Stimulated activated CD8-positive, alpha-beta memory T cell treated with anti-CD3 and anti-CD28 coated beads, Interleukin-7, amount 100 ng/mL, for 1 hour (primary cell): Measurements from ENCODE around the gene MYO18B.

Source experiments
- DNase-seq, 2 donors: peaks; one replicate each; pipeline ENCODE4 v3.0.0-alpha.2; 2020; ENCODE audit warnings: low read depth in 2 of 2

The MYO18B gene

DNA sequence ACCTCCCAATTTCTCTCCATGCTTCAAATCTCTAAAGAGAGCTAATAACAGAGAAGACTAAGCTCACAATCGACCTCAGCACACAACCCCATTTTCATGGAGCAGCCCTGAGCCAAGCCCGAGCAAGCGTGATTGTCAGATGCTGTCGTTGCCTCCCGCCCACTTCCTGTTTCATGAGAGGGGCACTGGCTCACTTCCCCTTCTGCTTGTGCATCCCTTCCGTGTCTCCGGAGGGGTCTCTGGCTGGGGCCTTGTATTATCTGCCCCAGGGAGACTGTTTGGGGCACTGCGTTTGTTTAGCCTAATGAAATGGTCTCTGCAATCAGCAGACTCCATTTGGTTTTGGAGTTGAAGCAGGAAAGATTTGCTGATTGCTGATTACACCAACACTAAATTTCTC, 246.0 kb downstream of the MYO18B start:
- no peak for DNase-seq

DNA sequence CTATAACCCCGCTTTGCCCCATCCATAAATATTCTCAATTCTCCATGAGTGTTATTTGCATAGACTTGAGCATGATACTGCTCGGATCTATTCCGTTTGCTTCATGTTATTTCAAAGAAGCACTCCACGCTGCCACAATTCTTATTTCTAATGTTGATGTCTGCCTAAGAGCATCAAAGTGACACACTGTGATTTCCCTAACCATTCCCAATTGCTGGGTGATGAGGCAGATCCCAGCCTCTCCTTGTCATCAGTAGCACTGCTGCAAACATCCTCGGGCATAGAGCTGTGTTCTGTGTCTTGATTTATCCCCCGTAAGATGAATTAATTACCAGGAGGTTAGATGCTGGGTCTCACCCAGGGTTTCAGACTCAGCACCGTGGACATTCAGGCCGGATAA, 249.0 kb downstream of the MYO18B start:
- DNase-seq, result no peak

DNA sequence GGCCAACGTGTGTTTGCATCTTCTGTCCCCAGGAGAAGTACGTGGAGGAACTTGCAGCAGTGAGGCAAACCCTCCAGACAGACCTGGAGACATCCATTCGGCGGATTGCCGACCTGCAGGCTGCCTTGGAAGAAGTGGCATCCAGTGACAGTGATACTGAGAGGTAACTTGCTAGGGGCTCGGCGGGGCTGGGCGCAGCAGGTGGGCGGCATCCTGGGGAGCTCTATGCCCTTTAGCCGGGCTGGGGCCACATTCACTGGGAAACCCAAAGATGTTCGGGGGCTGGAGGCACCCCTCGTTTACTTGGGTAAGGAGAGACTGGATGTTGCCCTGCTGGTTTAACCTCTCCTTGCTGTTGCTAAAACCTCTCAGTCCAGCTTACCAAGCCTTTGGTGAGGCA, 250.3 kb downstream of the MYO18B start:
- no peak for DNase-seq

DNA sequence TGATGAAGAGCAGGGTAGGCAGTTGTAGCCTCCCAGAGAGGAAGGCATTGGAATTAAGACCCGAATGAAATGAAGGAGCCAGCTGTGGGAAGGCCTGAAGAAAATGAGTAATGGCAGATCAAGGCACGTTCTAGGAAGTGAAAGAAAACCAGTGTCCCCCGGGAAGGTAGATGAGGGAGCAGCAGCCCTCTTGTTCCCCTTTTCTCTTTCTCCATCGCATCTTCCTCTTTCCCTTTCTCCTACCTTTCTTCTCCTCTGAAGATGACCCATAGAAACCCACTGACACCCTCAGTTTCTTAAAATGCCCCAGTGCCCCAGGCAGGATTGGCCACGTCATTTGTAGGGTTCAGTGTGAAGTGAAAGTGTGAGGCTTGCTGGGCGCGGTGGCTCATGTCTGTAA, 254.7 kb downstream of the MYO18B start:
- no peak for DNase-seq

DNA sequence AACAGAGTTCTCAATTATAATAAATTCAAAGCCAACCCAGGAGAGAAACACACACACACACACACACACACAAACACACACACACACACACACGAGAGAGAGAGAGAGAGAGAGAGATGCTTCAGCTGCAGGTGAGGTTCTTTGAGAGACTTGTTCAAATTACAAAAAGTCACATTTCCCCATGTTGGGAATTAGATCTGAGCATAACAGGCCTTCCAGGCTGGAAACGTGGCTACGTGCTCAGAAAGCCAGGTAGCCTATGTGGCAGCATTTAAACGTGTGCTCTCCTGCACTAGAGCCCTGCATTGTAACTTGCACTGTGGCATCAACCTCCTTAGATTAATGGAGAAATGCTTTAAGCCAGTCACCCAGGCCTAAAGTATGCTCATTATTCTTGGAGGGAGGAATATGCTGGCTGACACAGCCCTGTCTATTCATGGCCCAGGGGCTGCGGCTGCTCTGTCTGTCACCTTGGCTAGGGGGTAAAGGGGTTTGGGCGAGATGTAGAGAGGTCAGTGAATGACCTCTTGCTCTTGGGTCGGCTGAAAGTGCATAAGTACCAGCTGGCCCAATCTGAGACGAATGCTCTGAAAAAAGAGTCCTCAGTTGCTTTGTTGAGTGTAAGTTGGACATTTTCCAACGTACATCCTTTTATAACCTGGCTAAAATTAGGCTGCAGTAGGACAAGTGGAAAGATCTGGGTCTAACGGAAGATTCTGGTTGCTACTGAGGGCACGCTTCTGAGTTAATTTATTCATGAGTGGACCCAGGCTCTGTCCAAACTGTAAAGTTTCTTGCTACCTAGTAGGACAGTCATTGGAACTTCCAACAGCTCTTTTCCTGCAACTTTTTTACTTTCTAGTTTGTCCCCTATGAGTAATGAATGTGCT, 256.1 kb downstream of the MYO18B start:
- no peak for DNase-seq

DNA sequence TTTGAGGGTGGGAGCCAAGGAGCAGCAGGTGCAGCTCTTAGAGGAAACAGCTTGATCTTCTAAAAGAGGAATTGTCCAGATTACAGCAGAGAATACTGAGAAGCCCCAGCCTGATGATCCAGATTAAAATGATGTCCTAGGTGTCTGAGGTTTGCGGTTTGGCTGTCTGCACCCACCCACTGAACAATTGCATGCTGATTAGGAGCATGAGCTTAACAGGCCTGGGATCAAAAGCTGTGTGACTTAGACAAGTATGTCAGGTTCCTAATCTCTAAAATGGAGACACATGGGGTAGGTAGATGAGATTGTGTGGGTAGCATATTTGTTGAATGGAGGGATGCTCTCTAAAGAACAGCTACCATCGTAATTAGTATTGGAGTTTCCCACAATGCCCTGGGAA, 260.5 kb downstream of the MYO18B start:
- DNase-seq, result no peak

DNA sequence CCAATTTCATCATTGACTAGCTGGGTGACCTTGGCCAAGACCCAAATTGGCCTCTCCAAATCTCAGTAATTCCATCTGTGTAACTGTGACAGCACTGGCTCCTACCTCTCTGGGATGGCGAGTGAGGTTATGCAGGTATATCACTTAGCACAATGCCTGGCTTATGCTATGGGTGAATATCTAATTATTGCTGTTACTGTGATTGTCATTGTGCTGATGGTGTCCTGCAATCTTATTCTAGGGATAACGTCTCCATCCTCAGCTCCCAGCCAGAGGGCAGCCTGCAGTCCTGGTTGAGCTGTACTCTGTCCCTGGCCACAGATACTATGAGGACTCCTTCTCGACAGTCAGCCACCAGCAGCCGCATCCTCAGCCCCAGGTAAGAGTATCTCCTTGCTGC, 262.5 kb downstream of the MYO18B start:
- DNase-seq, result no peak

DNA sequence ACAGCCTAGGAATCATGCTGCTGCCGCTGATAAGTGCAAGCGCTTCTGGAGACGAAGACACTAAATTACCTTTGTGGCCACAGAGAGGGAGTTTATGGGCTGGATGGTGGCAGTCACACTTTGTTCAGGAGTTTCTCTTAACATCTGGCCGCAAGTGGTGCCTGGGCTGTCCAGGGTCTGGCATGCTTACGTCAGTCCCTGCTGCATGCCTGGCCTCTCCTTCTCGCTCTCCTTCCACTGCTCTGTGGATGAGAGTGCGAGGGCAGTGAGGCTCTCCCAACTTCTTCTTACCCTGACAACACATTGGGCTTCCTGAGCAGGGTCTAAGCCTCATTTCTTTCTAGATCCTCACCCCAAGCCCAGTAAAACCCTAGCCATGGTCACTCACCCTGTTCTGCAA, 266.6 kb downstream of the MYO18B start:
- DNase-seq, result no peak

DNA sequence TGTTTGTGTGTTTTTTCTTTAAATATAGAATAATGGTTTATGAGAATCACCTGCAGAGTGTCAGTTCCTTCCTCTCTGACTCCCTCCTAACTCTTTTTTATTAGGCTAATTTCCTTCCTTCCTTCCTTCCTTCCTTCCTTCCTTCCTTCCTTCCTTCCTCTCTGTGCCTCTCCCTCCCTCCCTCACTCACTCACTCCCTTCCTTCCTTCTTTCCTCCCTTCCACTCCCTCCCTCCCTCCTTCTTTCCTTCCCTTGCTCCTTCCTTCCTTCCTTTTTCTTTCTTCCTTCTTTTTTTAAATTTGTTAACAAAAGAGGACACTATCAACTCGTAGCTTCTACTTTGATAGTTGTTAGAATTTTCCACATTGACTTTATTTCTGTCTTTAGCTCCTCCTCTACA, 274.9 kb downstream of the MYO18B start:
- DNase-seq, result no peak

DNA sequence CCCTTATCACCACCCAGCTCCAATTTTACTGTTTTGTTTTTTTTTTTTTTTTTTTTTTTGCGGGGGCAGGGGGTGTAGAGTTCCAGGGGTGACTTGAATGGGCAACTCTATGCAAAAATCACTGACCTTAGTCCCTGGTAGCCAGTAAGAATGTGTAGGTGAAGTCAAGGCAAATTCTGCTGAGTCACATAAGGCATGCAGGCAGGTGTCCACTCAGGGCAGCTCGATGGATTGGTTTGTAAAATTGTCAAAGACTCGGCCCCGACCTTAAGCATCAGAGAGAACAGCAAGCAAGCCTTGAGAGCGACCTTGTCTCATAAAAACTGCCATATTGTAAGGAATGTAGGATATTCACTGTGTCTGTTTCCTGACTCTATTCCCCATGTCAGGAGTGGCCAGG, 275.9 kb downstream of the MYO18B start:
- no peak for DNase-seq

DNA sequence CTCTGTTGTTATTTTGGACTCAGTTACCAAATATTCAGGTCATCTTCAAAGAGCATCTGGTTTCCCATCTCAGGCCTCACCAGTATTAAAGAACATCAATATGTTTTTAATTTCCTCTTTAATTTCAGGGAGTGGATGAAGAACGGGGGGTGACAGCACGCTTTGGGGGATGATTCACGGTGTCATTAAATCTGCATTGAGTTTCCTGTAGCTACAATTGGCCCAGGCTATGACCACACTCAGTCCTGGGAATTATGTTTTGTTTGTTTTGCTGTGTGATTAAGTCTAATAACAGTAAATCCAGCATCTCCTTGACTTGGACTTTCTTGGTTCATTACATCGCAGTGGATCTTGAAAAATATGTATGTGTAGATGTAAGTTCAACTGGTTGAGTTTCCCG, 277.6 kb downstream of the MYO18B start:
- DNase-seq, result no peak

DNA sequence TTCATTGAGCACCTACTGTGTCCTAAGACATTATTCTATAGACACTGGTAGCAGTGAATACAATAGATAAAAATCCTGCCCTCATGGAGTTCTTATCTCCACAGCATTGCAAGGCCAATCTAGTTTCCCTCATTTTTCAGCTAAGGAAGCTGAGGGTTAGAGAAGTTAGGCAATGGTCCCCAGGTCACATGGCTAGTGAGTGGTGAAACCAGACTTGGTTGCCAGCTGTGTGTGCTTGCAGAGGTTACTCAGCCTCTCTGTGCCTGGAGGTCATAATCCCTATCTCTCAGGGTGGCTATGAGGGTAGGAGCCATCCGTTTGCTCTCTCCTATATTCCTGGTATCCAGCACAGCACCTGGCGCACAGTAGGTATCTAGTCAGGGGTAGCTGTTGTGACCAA, 279.5 kb downstream of the MYO18B start:
- no peak for DNase-seq

DNA sequence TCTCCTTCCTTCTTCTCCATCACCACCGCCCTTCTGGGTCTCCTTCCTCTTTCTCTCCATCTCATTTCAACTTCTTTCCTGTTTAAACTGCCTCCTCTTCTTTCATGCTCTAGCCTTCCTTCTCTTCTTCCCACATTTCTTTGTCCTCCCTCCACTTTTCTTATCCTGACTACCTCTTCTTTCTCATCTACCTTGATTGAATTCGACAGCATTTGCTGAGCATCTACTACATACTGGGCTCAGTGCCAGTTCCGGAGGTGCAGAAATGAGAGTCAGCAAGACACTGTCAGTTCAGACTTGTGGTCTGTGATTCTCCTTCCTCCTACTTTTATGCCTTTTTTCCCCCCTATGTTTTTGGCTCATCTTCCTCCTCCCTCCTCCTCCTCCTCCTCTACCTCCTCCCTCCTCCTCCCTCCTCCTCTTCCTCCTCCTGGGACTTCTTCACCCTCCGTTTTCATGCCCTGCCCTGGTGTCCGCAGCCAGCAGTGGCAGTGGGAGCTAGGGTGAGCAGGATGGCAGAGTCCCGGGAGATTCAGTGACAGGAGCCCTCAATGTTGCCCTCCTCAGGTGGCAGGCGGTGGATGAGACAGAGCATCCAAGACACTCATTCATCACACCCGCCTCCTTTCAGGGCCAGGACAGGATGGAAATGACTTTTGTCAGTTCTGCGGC, 281.3 kb downstream of the MYO18B start:
- no peak for DNase-seq

DNA sequence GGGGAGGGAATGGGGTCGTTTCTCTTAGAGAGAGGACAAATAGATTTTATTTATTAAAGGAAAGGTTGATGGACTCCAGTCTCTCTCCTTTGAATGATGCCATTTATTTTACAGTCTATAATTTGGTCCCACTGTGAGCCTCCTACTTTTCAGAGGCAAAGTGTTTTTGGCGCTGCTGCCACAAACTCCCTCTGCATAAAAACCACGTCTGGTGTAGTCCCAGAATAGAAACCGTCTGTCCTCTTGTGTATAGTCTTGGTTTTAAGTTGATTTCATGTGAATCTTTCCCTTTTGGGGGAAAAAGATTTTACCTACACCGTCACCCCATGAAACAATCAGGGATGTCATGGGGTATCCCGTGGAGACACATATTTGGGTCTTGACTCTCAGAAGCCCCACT, 283.6 kb downstream of the MYO18B start:
- no peak for DNase-seq

DNA sequence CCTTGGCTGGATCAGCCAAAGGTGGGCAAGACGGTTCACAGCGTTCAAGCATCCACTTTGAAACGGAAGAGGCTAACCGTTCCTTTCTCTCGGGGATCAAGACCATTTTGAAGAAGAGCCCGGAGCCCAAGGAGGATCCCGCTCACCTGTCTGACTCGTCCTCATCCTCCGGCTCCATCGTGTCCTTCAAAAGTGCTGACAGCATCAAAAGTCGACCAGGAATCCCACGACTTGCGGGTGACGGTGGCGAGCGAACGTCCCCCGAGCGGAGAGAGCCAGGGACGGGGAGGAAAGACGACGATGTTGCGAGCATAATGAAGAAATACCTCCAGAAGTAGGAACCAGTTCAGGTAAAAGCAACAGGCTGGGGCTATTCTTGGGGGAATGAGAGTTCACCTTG, 285.4 kb downstream of the MYO18B start:
- DNase-seq, result no peak

DNA sequence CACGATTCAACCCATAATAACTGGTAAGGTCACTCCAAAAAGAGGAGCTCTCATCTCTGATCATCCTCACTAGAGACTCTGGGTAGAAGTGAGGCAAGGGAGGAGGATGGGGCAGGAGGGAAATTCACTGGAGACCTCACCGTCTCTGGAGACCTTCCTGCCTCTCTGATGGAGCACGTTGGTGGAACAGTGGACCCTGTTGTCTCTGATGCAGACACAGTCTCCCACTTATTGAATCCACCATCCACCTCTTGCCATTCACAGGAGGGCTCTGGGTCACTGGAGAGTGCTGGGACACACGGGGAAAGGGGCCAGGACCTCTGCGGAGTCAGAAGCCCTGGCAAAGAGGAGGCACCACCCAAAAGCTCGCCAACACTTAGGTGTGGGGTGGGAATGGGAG, 289.7 kb downstream of the MYO18B start:
- no peak for DNase-seq

DNA sequence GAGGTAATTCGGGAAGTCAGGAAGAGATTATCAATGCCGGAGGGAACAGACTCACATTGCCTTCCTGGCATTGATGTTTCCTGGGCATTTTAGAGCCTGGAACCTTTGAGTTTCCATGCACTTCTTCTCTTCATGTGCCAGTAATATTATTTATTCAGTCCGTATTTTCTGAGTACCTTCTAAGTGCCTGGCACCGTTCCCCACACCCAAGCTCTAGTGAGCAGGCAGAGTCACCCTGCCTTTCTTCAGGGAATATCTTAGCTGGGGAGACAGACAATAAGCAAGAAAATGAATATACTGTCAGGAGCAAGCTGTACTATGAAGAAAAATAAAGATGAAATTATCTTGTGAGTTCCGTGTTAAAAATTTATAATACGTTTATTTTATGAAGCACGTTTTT, 291.1 kb downstream of the MYO18B start:
- no peak for DNase-seq

DNA sequence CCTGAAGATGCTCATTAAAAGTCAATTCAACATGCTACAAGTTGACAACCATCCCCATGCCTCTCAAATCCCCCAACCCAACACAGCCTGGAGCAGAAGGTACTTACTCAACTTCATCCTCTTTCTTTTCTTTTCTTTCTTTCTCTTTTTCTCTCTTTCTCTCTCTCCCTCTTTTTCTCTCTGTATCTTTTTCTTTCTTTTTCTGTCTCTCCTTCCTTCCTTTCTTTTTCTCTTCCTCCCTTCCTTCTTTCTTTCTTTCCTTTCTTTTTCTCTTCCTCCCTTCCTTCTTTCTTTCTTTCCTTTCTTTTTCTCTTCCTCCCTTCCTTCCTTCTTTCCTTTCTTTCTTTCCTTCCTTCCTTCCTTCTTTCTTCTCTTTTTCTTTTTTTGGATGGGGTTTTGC, 291.6 kb downstream of the MYO18B start:
- DNase-seq, result no peak

DNA sequence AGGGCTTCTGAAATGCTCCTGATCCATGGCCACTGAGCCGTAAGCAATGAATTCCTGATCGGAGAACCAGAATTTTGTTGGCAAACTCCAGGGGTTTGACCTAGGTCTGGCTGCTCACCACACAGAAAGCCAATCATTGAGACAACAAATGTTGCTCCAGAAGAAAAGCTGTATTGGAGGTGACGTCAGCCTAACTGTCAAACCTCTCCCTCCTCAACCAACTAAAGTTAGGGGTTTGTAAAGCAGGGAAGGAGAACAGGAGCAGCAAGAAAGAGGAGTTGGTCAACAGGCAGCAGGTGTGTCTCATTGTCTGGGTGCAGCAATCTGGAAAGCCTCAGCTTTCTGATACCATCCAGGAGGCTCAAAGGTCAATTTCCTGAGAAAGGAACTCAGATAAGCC, 293.5 kb downstream of the MYO18B start:
- DNase-seq, result no peak

DNA sequence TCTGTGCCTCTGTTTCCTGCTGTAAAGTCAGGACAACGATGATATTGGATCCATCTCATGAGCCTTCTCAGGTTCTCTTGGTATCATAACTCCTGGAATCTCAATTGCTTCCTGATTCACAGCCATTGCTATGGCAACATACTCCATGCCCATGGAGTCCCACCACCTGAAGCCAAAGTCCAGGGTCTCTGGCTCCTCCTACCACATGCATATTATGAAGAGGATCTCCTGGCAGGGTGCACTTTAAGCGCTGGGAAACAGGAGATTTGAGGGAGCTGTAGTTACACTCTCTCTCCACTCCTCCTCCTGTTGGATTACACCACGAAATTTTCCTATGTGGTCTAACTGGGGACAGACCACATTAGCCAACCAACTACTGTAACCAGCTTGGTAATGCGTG, 296.4 kb downstream of the MYO18B start:
- DNase-seq, result no peak

DNA sequence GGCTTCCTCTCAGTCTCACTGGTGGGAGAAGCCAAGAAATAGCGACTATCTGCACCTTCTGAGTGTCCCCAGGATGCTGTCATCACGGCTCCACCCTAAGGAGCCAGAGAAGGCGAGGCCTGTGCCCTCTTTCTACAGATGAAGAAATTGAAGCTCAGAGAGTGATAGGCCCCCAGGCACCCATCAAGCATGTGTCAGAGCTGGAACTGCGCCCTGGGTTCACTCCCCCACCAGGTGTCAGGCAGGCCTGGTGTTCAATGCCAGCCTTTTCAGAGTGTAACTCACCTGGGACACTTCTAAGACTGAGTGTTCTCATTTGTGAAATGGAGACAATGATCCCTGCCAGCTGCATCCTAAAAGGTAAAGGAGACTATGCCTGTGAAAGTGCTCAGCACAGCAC, 299.9 kb downstream of the MYO18B start:
- no peak for DNase-seq

DNA sequence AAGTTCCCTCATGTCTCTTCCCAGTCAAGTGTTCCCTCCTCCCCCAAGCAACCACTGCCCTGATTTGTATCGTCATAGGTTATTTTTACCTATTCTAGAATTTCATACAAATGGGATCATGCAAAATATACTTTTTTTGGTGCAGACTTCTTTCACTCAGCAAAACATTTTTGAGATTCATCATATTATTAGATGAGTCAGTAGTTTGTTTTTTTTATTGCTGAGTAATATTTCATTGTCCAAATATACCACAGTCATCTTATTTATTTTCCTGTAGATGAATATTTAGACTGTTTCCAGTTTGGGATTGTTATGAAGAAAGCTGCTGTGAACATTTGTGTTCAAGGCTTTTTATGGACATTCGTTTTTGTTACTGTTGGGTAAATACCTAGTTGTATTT, 301.0 kb downstream of the MYO18B start:
- no peak for DNase-seq

DNA sequence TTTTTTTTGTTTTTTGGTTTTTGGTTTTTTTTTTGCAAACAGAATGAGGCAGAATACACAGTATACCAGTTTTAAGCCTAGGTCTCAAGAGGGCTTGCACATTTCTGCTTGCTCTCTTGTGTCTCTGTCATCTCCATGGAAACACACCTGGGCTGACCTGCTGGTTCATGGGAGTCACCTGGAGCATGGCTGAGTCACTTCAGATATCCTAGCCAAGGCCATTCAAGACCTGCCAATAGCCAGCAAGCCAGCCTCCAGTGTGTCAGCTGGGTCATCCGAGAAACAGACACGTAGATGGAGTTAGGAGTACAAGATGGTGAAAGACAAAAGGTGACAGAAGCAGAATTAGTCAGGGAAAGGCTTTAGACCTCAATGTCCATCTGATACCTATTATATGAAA, 303.1 kb downstream of the MYO18B start:
- no peak for DNase-seq

DNA sequence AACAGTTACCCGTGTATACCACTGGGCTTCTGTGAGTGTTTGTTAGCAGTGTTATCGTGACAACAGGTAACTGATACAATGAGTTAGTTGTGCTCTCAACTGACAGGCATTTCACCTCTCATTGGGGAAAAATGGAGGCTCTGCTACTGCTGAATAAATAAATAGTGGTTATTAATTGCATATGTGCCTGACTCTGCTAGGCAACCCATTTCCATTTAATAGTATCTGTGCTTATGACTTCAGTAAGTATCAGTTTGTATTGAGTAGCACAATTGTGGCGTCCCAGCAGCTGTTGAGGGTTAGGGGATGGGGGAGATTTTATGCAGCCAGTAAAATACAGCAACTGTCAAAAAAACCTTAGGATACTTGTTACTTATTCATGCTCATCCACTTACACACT, 303.9 kb downstream of the MYO18B start:
- no peak for DNase-seq
